ENCODE results near the gene DRD3. TPM values are rescaled to one million over a fixed set of nuclear protein-coding genes. Genes with fewer than 3 reads are reported as not detected.

The DRD3 gene
- total and polyA plus RNA-seq, 2 donors (not counting 3 experiments of a cell fraction or from before 2014, with no cell fraction given), result not detected

DNA sequence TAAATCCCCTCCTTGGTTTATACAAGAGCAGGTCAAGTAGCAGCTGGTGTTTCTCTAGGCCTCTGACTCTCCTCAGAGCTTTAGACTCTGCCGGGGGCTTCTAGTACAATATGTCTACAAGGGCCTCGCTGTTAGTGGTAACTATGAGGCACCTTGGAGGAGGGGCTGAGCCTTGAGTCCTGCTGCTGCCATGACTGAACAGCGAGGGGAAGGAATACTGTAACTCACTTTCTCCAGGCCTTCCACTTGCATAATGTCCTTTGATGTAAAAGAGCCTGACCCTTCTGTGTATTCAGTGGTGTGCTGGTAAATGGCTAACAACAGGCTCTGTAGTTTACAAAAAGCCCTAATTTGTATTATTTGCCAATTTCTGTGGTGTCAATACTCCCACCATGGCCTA lies 27.8 kb downstream of the DRD3 start:
- H3K4me3 ChIP-seq (replicated peaks in 1 of 3; ENCODE audit: insufficient read depth in 1 of 3, low read depth in 1 of 3, low read length in 3 of 3), result no peak overlapping the region
- no peaks in the 10 kb centered on the region for H3K9me3 ChIP-seq (replicated peaks; ENCODE audit: control insufficient read depth, insufficient read depth, low read length)
- no peaks in the 10 kb centered on the region for H4K20me1 ChIP-seq (replicated peaks; ENCODE audit: control insufficient read depth, extremely low read depth, insufficient read depth, low read length)
- no peak overlapping the region for H2AFZ ChIP-seq (ENCODE audit: low read depth, low read length)
- H3K4me1 ChIP-seq (ENCODE audit: control insufficient read depth, extremely low read depth, insufficient read depth, low read length), result peaks cover 4% of the 10 kb centered on the region
- no peaks in the 10 kb centered on the region for H3K9me1 ChIP-seq (replicated peaks; ENCODE audit: control insufficient read depth, extremely low read depth, insufficient read depth, low read length)
- FAIRE-seq, result no peak
- no peak for TF ChIP-seq CTCF (IDR thresholded peaks at IDR 0.05; ENCODE audit: extremely low read depth in 1 of 2, insufficient read depth in 1 of 2, low read depth in 1 of 2, low read length in 2 of 2)
- no peak for TF ChIP-seq FOS (IDR thresholded peaks at IDR 0.05; ENCODE audit: borderline replicate concordance, insufficient read depth, low read length)
- TF ChIP-seq, protein P1, sequence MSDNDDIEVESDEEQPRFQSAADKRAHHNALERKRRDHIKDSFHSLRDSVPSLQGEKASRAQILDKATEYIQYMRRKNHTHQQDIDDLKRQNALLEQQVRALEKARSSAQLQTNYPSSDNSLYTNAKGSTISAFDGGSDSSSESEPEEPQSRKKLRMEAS (IDR thresholded peaks at IDR 0.05; ENCODE audit: insufficient read depth, insufficient read length), result no peak
- no peak for TF ChIP-seq POLR2A (IDR thresholded peaks at IDR 0.05; ENCODE audit: low read depth, low read length)
- no peaks in the 10 kb centered on the region for H3K79me2 ChIP-seq (ENCODE audit: control insufficient read depth, insufficient read depth, low read length)
- intact Hi-C loops (cut with micrococcal nuclease) (loop anchor here (10.0 kb wide), 1 partner anchor 206 kb away; the partner anchor contains the start of gene ZDHHC23), dilution Hi-C loops (cut with MboI; ENCODE audit: extremely low pct_ligation_motif_present, low sequenced_read_pairs) (no loop called here)
- BruUV-seq (replicated peaks), result no TSS peak
- H3K36me3 ChIP-seq (ENCODE audit: control insufficient read depth in 2 of 2, extremely low read depth in 1 of 2, insufficient read depth in 2 of 2, low read length in 2 of 2), result no peaks in the 10 kb centered on the region
- ChIA-PET CTCF (interaction anchor here (1.2 to 5.1 kb wide), 4 partner anchors 52 to 307 kb away, joined by 3 to 47 read pairs (median 4); no protein-coding TSS in a partner anchor), POLR2A (no interaction called here)
- DNase-seq (ENCODE audit: low read depth, low spot score), result no peak
- H3K4me2 ChIP-seq (ENCODE audit: insufficient read depth, low read length), result no peak overlapping the region
- H3K27ac ChIP-seq (ENCODE audit: insufficient read depth, low read depth, low read length), result no peak overlapping the region
- no peaks in the 10 kb centered on the region for H3K27me3 ChIP-seq (ENCODE audit: control insufficient read depth in 2 of 2, insufficient read depth in 2 of 2, low read length in 2 of 2)
- H3K9ac ChIP-seq (replicated peaks; ENCODE audit: extremely low read depth, insufficient read depth, low read length), result no peak overlapping the region

GRCh38 chr3:114147251-114147650 lies 31.6 kb downstream of the DRD3 start:
- CTCF ChIA-PET, result interaction anchor here (1.4 kb wide), 2 partner anchors 152 to 411 kb away, joined by 3 to 4 read pairs; no protein-coding TSS in a partner anchor
- dilution Hi-C loops (cut with MboI; ENCODE audit: extremely low pct_ligation_motif_present, low sequenced_read_pairs), result no loop called here

More at GRCh38 chr3:114147251-114147650, 31.6 kb downstream of the DRD3 start:
- Histone ChIP-seq H3K79me2 (ENCODE audit: control insufficient read depth, insufficient read depth, low read length) (no peaks in the 10 kb centered on the region), H3K9me1 (replicated peaks; ENCODE audit: control insufficient read depth, extremely low read depth, insufficient read depth, low read length) (no peaks in the 10 kb centered on the region), H3K27me3 (ENCODE audit: control insufficient read depth in 2 of 2, insufficient read depth in 2 of 2, low read length in 2 of 2) (no peaks in the 10 kb centered on the region), H4K20me1 (replicated peaks; ENCODE audit: control insufficient read depth, extremely low read depth, insufficient read depth, low read length) (no peaks in the 10 kb centered on the region), H3K4me1 (ENCODE audit: control insufficient read depth, extremely low read depth, insufficient read depth, low read length) (no peaks in the 10 kb centered on the region), H3K9me3 (replicated peaks; ENCODE audit: control insufficient read depth, insufficient read depth, low read length) (no peaks in the 10 kb centered on the region), H3K36me3 (ENCODE audit: control insufficient read depth in 2 of 2, extremely low read depth in 1 of 2, insufficient read depth in 2 of 2, low read length in 2 of 2) (no peaks in the 10 kb centered on the region), H3K4me2 (ENCODE audit: insufficient read depth, low read length) (no peak overlapping the region), H3K27ac (ENCODE audit: insufficient read depth, low read depth, low read length) (no peak overlapping the region), H2AFZ (ENCODE audit: low read depth, low read length) (no peak overlapping the region), H3K9ac (replicated peaks; ENCODE audit: extremely low read depth, insufficient read depth, low read length) (no peak overlapping the region), H3K4me3 (replicated peaks in 1 of 3; ENCODE audit: insufficient read depth in 1 of 3, low read depth in 1 of 3, low read length in 3 of 3) (no peak overlapping the region)
- FAIRE-seq (no peak), DNase-seq (ENCODE audit: low read depth, low spot score) (no peak)
- TF ChIP-seq POLR2A (IDR thresholded peaks at IDR 0.05; ENCODE audit: low read depth, low read length) (no peak), JUN (IDR thresholded peaks at IDR 0.05; ENCODE audit: borderline replicate concordance, insufficient read depth, insufficient read length, low read depth) (no peak), CTCF (IDR thresholded peaks at IDR 0.05; ENCODE audit: extremely low read depth in 1 of 2, insufficient read depth in 1 of 2, low read depth in 1 of 2, low read length in 2 of 2) (no peak), MYC (IDR thresholded peaks at IDR 0.05; ENCODE audit: low read depth, low read length) (no peak), POLR2AphosphoS5 (IDR thresholded peaks at IDR 0.05; ENCODE audit: insufficient read depth, low read depth, low read length) (no peak), GATA2 (IDR thresholded peaks at IDR 0.05; ENCODE audit: insufficient read depth, insufficient read length, low read depth, low read length) (no peak), EZH2 (IDR thresholded peaks at IDR 0.05; ENCODE audit: borderline replicate concordance, low read depth, low read length, severe bottlenecking) (no peak)
- TF ChIP-seq, protein P1 (IDR thresholded peaks at IDR 0.05; ENCODE audit: insufficient read depth, insufficient read length), result no peak
- BruUV-seq (replicated peaks), result no TSS peak
- intact Hi-C loops (cut with micrococcal nuclease), result no loop called here
- POLR2A ChIA-PET, result no interaction called here
